ENCODE results near the gene RMND1. TPM values are rescaled to one million over a fixed set of nuclear protein-coding genes. Genes with fewer than 3 reads are reported as not detected.

Gene RMND1
- total and polyA plus RNA-seq, 9 of the 15 experiments (the other 6 are each of a cell fraction or from before 2014, with no cell fraction given), result 26.9 to 47.8 (median 36.2) TPM

GRCh38 chr6:151374036-151374683 lies 77.8 kb downstream of the RMND1 start (continued):
- TF ChIP-seq HMGN3 (IDR thresholded peaks at IDR 0.05; ENCODE audit: borderline replicate concordance, extremely low read depth, insufficient read length, low read depth, low read length) (no peak), CEBPG (CRISPR knock-in tag; IDR thresholded peaks at IDR 0.05) (peak; percentile 79), CEBPG (tag; conservative IDR thresholded peaks at IDR 0.05 in 1 of 2, IDR thresholded peaks at IDR 0.05 in 1 of 2) (peak; percentile 50 to 76; a peak in 2 of 4 replicates), TSC22D4 (tag; IDR thresholded peaks at IDR 0.05) (no peak), SRSF3 (IDR thresholded peaks at IDR 0.05; ENCODE audit: insufficient read depth, low read length) (no peak), SPI1 (IDR thresholded peaks at IDR 0.05; ENCODE audit: borderline replicate concordance, low read depth, low read length) (peak; percentile 91), CBX1 (IDR thresholded peaks at IDR 0.05; ENCODE audit: low read depth) (no peak), ZFP1 (CRISPR knock-in tag; IDR thresholded peaks at IDR 0.05) (no peak), MAFF (IDR thresholded peaks at IDR 0.05; ENCODE audit: low read length) (no peak), DIDO1 (tag; IDR thresholded peaks at IDR 0.05; ENCODE audit: low read depth) (no peak), NFRKB (IDR thresholded peaks at IDR 0.05; ENCODE audit: low read depth) (0 out of 2 replicates have a peak, but pooled peaks have one; percentile 34), PKNOX1 (IDR thresholded peaks at IDR 0.05) (no peak), RREB1 (CRISPR knock-in tag; IDR thresholded peaks at IDR 0.05) (no peak), ZNF740 (CRISPR knock-in tag; IDR thresholded peaks at IDR 0.05) (no peak), ZNF740 (tag; IDR thresholded peaks at IDR 0.05) (no peak)

All from K562 (cell line).